ENCODE data around the gene MUC5B. TPM values are rescaled to one million over a fixed set of nuclear protein-coding genes. Genes with fewer than 3 reads are reported as not detected.

Gene MUC5B
- total RNA-seq, 1 donor from 2014 or later: not detected

DNA sequence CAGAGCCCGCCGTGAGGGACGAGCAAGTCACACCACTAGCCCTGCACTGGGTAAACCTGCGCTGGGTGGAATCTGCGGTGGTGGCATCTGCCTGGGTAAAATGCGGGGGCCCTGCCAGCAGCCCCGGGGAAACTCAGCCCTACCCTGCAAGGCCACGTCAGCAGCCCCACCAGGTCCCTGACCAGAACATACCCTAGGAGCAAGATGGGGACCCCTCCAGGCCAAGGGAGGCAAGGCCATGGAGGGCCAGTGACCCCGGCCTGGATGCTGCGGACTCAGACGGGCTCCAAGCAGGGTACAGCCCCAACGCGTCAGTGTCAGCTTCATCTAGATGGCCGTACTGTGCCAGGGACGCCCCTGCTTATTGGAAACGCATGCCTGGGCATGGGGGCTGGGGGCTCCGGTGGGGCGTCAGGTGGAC, 60.2 kb downstream of the MUC5B start:
- Histone ChIP-seq H3K27me3 (ENCODE audit: low read depth) (no peaks in the 10 kb centered on the region), H3K9me3 (replicated peaks) (no peaks in the 10 kb centered on the region), H3K4me1 (peaks cover 11% of the 10 kb centered on the region), H3K4me3 (no peak overlapping the region), H3K27ac (replicated peaks) (no peak overlapping the region), H3K36me3 (peaks cover 79% of the 10 kb centered on the region)
- no peak for DNase-seq
- intact Hi-C loops (cut with micrococcal nuclease): no loop called here
- TF ChIP-seq CTCF (IDR thresholded peaks at IDR 0.05; ENCODE audit: borderline replicate concordance): no peak

GRCh38 chr11:1283906-1284305, 61.0 kb downstream of the MUC5B start:
- TF ChIP-seq CTCF (IDR thresholded peaks at IDR 0.05; ENCODE audit: borderline replicate concordance): no peak
- Histone ChIP-seq H3K27me3 (ENCODE audit: low read depth) (no peaks in the 10 kb centered on the region), H3K27ac (replicated peaks) (no peak overlapping the region), H3K4me3 (no peak overlapping the region), H3K4me1 (peaks cover 11% of the 10 kb centered on the region), H3K36me3 (peaks cover 86% of the 10 kb centered on the region), H3K9me3 (replicated peaks) (no peaks in the 10 kb centered on the region)
- intact Hi-C loops (cut with micrococcal nuclease): no loop called here
- DNase-seq: no peak

DNA sequence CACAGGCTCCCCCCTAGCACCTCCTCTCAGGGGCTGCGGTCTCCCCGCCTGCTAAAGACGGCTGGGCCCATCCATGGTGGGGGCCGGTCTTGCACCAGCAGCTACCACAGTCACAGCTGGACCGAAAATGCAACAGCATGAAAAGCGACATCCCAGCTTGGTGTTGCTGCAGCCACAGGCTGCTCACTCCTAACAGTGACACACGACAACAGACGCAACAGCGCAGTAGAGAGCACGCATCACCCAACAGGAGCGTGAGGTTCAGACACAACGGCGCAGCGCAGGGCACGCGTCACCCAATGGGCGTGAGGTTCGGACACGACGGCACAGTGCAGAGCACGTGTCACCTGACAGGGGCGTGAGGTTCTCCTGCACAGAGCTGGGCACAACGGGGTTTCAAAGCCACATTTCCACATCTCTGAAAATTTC, 62.5 kb downstream of the MUC5B start:
- Histone ChIP-seq H3K27ac (replicated peaks) (no peak overlapping the region), H3K4me3 (no peak overlapping the region), H3K36me3 (peaks cover 86% of the 10 kb centered on the region), H3K4me1 (peaks cover 11% of the 10 kb centered on the region), H3K9me3 (replicated peaks) (no peaks in the 10 kb centered on the region), H3K27me3 (ENCODE audit: low read depth) (no peaks in the 10 kb centered on the region)
- intact Hi-C loops (cut with micrococcal nuclease): no loop called here
- DNase-seq: no peak
- TF ChIP-seq CTCF (IDR thresholded peaks at IDR 0.05; ENCODE audit: borderline replicate concordance): no peak

GRCh38 chr11:1285876-1286275, 63.0 kb downstream of the MUC5B start:
- peaks cover 86% of the 10 kb centered on the region for H3K36me3 ChIP-seq
- no peaks in the 10 kb centered on the region for H3K27me3 ChIP-seq (ENCODE audit: low read depth)
- no peak overlapping the region for H3K4me3 ChIP-seq
- no peak for DNase-seq
- H3K27ac ChIP-seq (replicated peaks): no peak overlapping the region
- H3K4me1 ChIP-seq: peaks cover 11% of the 10 kb centered on the region
- intact Hi-C loops (cut with micrococcal nuclease): no loop called here
- no peaks in the 10 kb centered on the region for H3K9me3 ChIP-seq (replicated peaks)
- TF ChIP-seq CTCF (IDR thresholded peaks at IDR 0.05; ENCODE audit: borderline replicate concordance): no peak

- TF ChIP-seq CTCF (IDR thresholded peaks at IDR 0.05; ENCODE audit: borderline replicate concordance): no peak
- intact Hi-C loops (cut with micrococcal nuclease): no loop called here
- no peak overlapping the region for H3K4me3 ChIP-seq
- no peak overlapping the region for H3K27ac ChIP-seq (replicated peaks)
- DNase-seq: peak; percentile 12
- H3K9me3 ChIP-seq (replicated peaks): no peaks in the 10 kb centered on the region
- no peaks in the 10 kb centered on the region for H3K27me3 ChIP-seq (ENCODE audit: low read depth)
- peaks cover 7% of the 10 kb centered on the region for H3K4me1 ChIP-seq
- peaks cover 73% of the 10 kb centered on the region for H3K36me3 ChIP-seq
Measured at GRCh38 chr11:1287928-1288327, 65.1 kb downstream of the MUC5B start.
